HG02981 (cell line): ENCODE data around the gene HNRNPH2.

ENCODE experiments used
- ATAC-seq: cut with Tn5 transposase; IDR thresholded peaks from one replicate; pipeline ENCODE4 v1.9.1; 2021; ENCODE audit warnings: mild to moderate bottlenecking, moderate library complexity; ENCODE audit not compliant: unreplicated experiment

The HNRNPH2 gene

DNA sequence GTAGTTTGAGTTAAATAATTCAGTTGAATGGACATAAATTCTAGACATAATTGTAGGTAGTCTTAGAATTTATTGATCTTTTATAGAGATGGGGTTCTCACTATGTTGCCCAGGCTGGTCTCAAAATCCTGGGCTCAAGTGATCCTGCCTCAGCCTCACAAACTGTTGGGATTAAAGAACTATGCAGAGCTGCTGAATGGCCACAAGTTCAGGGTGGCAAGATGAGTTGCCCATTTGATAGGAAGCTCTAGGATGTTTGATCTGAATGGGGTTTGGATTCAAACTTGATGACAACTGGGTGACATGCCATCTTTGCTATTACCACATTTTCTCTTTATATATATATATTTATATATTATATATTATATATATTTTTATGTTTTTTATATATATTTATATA lies 13.7 kb upstream of the HNRNPH2 start:
- ATAC-seq = no peak

DNA sequence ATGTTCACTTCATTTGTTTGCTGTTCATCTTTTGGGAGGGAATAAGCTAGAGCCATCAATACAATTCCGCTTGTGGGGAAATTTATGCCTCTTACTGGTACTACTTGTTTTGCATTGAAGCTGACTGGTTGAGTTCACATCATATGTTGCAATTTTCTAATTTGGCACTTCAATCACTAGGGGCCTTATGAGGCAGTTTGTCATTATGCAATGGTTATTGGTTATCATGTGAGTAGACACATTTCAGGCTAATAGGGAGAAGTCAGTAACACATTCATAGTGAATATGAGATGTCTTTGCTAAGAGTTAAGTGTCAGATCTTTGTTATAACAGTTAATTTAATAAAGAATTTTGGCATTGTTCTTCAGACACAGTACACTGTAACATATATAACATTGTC lies 12.2 kb upstream of the HNRNPH2 start:
- ATAC-seq = no peak

DNA sequence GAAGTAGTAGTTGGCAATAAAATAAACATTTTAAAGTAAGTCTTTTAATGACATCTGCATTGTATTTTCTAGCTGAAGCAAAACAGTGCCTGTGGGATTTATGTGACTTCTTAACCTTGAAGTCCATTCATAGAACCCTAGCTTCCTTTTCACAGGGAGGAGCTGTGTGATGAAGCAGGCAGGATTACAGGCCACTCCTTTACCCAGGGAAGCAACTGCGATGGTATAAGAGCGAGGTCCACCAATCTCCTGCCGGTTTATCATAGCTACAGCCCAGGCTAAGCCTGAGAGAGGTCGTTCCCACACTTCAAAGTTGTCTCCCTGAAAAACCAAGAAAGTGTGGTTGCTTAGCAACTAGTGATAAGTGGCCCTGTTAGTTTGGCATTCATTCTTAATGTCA lies 10.2 kb upstream of the HNRNPH2 start:
- ATAC-seq = no peak

DNA sequence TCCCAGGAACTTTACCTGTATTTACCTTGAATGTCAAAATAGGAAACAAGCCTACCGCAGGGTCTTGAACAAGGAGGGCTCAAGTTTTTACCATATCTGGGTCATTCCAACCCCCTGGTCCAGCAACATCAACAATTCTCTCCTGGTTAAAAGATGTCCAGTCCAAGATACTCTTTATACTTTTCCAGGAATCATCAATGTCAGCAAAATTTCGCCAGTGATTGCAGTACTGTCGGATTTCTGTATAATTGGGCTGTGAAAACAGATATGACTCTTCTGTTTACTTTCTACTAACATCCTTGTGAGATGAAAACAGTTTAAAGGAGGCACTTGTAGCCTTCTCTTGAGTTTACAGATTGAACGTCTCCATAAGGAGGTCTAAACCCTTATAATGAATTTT lies 9.3 kb upstream of the HNRNPH2 start:
- ATAC-seq = no peak

DNA sequence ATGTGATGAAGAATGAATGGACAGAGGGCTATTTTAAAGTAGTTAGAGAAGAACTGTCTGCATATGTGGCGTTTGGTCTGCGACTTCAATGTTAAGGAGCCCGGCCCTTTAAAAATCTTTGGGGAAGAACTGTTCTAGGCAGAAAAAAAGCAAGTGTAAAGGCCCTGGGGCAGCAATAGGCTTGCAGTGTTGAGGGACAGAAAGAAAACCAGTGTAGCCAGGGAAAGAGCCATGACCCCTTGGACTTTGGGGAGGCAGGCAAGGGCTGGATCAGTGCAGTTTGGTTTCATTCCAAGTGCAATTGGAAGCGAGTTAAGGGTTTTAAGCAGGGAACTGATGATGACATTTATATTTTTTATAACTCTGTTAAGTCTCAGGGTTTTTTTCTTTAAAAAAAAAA lies 8.2 kb upstream of the HNRNPH2 start:
- ATAC-seq = no peak

DNA sequence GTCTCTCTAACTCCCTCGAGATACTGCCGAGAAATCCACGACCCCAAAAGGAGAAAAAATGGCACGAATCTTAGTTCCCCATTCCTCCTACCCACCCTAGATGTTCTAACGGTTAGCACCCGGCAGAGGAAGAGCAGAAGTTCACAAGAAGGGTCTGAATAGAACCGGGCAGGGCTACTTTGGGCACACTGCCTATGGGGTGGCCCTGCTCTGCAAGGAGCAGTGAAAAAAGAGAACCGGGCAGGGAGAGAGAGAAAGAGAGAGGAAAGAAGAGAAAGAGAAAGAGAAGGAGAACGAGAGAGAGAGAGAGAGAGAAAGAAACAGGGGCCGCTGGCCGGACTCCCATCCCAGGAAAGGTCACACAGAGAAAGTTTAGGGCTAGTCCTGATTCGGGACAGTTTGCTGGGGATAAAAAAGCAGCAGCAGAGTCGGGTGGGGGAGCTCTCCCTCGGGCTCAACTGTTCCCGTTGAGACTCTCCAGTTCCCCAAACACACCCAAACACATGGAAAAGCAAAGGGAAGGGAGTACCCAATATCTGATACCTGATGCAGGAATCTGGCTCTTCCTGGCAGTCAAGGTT lies 765 bp upstream of the HNRNPH2 start:
- no peak for ATAC-seq

DNA sequence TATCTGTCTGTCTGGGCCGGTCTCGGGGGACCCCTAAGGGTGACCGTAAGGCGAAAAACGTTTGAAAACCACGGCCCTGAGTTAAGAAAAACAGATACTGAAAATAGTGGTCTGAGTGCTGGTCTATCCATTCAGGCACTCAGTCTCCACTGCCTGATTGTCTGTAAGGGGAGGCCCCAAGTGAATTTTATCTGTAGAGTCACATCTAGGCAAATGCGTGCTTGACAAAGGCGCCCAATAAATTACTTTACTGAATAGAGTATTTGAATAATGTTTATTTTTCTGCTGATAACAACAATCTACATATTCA lies 465 bp downstream of the HNRNPH2 start:
- ATAC-seq = no peak

DNA sequence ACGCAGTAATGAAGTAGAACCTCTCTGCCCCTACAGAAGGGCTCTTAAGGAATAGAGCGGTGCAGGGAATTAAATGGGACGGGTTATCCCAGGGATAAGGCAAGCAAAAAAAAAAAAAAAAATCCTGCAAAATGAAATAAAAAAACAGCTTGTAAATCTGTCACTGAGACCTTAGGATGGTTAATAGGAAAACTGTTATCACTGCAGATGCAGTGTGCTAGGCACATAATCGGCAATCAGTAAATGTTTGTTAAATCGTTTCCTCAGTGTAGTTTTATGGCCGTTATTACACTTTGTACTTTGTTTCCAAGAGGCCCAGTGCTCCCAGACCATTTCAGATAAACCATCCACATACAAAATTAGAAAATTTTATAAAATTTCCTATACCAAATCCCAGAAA lies 1.0 kb downstream of the HNRNPH2 start:
- no peak for ATAC-seq

DNA sequence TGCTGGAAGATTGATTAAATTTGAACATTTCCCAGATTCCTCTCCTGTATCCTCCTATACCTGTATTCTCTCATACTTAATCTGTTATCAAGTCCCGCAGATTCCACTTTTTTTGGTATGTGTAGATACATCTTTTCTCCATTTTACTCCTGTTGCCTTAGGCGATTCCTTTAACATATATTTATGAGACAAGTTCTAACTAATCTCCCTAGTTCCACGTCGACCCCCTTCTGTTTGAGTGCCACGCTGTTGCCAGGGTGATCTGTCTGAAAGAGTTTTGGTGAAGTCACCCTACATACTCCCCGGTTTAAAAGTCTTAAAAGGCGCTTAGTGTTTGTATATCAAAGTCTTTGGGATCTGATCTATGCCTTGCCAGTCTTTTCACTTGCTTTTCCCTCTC lies 2.4 kb downstream of the HNRNPH2 start:
- ATAC-seq = no peak

DNA sequence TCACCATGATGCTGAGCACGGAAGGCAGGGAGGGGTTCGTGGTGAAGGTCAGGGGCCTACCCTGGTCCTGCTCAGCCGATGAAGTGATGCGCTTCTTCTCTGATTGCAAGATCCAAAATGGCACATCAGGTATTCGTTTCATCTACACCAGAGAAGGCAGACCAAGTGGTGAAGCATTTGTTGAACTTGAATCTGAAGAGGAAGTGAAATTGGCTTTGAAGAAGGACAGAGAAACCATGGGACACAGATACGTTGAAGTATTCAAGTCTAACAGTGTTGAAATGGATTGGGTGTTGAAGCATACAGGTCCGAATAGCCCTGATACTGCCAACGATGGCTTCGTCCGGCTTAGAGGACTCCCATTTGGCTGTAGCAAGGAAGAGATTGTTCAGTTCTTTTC lies 4.0 kb downstream of the HNRNPH2 start:
- no peak for ATAC-seq

DNA sequence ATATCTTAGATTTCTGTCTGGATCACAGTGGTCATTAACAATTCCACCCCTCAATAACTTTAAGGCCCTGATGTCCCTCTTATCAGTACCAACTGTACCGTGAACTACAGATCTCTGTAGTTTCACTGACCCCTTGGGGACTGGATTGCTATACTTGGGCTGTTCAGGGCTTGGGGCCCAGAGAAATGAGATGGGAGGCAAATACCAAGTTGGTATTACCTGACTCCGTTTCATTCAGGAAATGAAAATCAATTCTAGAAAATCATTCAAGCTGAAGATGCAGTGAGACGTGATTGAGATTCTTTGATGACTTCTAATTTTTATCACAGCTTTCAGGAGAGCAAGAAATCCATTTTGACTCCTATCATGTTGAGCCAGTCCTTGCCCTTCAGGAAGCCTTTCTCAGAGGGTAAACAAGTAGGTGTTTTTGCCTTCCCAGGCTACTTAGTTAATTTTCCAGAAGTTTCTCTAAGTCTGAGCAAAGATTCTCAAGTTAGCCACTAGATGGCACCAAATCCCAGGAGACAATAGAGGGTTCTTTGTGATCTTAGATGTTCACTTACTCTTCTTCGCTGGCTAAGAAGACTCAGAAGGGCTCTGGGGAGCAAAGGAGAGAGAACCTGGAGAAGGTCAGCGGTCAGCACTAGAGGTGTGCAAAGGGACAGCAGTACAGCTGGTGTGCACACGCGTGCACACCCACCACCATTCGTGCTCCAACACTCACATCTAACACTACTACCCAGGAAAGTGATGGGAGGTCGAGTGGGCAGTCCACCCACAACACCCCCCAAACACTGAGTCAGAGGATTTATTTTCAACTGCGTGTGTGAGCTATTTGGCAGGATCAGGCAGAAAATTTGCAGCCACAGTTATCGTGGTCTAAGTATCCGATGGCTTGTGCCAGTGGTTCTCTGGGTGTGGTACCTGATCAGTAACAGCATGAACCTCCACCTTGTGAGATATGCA lies 7.4 kb downstream of the HNRNPH2 start:
- ATAC-seq = peak; percentile 49

DNA sequence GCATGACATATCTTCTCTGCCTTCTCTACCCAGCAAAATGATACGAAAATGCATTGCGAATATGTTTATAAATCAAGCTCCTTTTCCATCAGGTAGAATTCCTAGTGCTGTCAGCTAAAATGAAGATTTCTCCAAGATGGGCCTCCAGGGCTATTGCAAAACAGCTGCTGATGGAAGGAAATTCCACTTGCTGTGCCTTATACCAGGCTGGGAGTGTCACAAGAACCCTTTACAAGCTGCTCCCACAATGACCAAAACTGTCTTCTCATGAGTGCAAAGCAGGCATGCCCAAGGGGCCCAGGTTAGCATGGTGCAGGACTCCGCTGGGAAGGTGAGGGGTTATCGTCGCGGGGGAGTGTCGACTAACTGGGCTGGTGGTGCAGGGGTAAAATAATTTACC lies 8.7 kb downstream of the HNRNPH2 start:
- no peak for ATAC-seq

DNA sequence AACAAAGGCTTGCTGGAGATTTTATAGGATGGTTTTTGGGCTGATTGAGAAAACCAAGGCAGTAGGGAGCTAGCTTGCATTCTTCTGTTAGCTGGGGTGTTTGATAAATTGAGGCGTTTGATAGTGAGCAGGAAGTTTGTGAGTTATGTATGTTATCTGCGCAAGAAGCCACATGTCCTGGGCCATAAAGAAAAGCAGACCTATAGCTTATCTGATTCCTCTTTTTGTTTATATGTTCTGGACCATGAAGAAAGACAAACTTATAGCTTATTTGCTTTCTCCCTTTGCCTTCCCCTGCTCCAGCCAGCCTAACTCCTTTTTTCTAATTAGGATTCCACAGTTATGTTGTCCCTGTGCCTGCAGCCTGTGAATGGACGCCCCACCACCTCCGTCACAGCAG lies 9.2 kb downstream of the HNRNPH2 start:
- no peak for ATAC-seq

DNA sequence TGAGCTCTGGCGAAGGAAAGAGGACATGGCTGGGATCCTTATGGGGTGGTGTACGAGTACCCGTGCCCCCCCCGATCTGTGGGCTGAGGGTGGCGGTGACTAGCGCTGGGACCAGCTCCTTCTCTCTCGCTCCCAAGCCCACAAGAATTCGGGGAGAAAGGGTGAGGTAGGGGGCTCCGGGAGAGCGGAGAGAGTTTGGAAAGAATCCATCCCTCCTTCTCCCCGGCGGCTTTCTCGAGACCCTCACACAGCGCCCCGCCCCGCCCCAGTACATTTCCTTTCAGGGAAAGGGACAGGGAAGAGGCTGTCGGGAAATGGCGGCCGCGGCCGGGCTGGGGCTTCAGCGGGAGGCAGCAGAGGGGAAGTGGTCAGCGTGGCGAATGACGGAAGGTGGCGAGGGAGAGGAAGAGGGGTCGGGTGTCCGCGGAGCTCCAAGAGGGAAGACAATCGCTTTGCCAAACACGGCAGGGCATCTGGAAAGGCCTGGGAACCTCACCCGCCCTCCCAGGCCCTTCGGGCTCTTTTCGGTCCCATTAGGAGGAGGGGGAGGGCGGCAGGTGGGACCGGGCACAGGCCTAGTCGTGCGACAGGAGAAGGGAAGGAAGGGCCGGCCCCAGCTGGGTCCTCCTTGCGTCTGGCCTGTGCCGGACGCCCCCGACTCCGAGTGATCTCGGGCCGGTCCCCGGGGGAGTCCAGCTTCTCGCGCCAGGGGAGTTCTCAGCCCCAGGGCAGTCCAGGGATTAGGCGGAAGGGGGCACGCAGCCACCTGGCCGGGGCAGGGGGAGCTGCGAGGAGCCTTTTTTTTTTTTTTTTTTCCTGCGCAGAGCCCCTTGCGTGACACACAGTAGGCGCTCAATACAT lies 10.2 kb downstream of the HNRNPH2 start:
- ATAC-seq = peak; percentile 42

DNA sequence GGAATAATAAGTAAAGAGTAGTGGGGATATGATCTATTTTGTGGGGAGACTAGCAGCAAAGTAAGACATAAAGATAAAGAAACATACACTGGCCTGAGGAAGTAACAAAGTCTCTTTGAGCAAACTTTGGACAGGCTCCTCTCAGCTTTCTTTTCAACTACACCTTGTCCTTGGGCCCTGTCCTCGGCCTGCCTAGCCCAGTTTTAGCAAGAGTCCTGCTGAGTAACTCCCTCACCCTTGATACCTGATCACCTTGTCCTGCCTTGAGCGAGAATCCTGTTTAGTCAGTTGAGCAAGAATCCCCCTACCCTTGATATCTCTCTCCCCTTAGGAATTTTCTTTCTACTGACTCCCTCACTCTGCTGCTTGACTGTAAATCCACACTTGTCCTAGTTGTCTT lies 11.5 kb downstream of the HNRNPH2 start:
- ATAC-seq = no peak

DNA sequence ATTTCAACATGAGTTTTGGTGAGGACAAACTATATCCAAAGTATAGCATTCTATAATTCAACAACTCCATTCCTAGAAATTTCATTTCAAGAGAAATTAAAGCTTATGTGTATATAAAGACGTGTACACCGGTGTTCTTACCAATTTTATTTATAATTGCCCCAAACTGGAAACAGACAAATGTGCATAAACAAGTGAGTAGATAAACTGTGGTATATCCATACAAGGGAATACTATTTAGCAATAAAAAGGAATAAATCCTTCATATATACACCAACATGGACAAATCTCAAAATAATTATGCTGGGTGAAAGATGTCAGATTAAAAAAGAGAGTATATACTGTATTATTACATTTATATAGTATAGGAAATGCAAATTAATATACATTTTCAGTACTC lies 19.9 kb downstream of the HNRNPH2 start:
- ATAC-seq = no peak

DNA sequence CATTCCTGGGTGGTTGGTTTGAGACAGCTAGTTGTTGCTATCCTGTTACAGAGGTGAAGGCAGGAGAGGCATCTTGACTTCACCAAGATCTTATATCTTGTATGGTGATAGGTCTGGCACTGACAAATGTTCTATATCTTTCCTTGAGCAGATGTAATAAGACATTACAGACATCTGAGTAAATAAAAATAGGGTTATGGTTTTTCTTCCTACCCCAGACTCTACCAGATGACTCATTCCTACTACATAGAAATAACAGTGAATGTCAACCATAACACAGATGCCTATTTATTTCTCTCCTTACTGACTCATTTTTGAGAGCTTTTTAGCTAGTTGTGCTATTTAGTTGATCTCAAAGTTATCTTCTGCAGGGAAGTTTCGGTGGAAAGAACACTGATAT lies 21.9 kb downstream of the HNRNPH2 start:
- peak; percentile 57 for ATAC-seq

DNA sequence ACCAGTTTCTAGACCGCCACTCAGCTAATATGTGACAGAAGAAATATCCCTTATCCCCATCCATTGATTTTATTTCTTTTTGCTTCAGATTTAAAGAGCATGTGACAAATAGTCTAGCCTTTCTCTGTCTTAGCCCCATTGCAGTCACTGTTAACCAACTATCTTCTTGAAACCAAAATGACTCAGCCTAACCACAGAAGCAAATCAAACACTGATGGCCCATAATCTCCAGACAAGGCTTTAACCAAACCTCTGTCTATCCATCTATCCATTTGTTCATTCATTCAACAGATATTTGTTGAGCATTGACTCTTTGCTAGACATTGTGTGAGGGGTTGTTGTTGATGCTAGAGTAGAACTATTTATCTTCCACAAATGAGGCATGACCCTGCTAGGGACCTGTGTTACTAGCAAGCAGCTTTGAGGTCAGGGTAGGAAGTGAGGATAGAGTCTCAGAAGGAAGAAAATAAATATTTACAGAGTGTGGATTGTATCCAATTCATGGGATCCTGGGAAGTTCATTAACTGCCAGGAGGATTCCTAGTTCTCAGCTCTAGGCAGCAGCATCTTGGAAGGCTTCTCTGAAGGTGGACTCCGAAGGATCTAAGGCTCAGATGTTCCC lies 22.5 kb downstream of the HNRNPH2 start:
- ATAC-seq = peak; percentile 93

DNA sequence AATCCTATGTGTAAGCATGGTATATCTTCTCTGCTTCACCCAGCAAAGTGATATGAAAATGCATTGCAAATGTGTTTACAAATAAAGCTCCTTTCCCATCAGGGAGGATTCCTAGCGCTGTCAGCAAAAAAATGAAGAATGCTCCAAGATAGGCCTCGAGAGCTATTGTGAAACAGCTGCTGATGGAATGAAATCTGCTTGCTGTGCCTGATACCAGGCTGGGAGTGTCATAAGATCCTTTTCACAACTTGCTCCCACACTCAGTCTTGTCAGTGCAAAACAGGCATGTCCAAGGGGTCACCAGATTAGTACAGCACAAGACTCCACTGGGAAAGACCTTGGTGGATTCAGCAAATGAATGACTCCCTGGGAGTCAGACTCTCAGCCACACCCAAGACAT lies 34.1 kb downstream of the HNRNPH2 start:
- no peak for ATAC-seq

DNA sequence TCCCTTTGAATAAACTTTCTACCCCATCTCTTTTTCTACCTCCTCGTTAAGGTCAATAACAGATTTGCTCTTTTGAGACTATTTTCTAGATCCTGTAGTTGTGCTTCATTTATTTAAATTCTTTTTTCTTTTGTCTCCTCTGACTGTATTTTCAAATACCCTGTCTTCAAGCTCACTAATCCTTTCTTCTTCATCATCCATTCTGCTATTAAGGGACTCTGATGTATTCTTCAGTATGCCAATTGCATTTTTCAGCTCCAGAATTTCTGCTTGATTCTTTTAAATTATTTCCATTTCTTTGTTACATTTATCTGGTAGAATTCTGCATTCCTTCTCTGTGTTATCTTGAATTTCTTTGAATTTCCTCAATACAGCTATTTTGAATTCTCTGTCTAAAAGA lies 41.3 kb downstream of the HNRNPH2 start:
- no peak for ATAC-seq

DNA sequence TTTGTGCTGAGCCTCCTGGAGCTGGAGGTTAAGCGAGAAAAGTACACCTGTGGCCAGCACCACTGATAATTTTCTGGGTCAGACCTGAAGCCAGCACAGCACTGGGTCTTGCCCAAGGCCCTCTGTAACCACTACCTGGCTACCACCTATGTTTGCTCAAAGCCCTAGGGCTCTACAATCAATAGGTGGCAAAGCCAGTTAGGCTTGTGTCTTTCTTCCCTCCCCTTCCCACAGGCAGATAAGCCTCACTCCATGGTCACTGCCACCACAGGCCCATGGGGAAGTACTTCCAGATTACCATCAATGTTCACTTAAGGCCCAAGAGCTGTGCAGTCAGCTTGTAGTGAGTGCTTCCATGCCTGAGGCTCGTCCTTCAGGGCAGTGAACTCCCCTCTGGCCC lies 42.1 kb downstream of the HNRNPH2 start:
- no peak for ATAC-seq
